NB4 (cell line): ENCODE results near the gene DKK3.

ENCODE experiments used
- CTCF ChIP-seq: IDR thresholded peaks from one replicate; pipeline ENCODE4 v1.5.1; 2012; ENCODE audit warnings: low read depth, low read length
- MAX ChIP-seq: IDR thresholded peaks from 2 replicates; pipeline ENCODE4 v1.6.1; 2011; ENCODE audit warnings: low read depth, low read length
- MYC ChIP-seq: IDR thresholded peaks from 2 replicates; pipeline ENCODE4 v1.6.1; 2011; ENCODE audit warnings: low read depth, low read length
- POLR2A ChIP-seq: IDR thresholded peaks from 2 replicates; pipeline ENCODE4 v1.6.1; 2011; ENCODE audit warnings: mild to moderate bottlenecking; ENCODE audit not compliant: insufficient read length; ENCODE audit errors: extremely low read depth

GRCh38 chr11:11963842-11964773, 44.3 kb downstream of the DKK3 start:
- TF ChIP-seq CTCF (no peak), POLR2A (no peak), MYC (no peak), MAX (no peak)
